ENCODE results near the gene PLCB1.

The PLCB1 gene

DNA sequence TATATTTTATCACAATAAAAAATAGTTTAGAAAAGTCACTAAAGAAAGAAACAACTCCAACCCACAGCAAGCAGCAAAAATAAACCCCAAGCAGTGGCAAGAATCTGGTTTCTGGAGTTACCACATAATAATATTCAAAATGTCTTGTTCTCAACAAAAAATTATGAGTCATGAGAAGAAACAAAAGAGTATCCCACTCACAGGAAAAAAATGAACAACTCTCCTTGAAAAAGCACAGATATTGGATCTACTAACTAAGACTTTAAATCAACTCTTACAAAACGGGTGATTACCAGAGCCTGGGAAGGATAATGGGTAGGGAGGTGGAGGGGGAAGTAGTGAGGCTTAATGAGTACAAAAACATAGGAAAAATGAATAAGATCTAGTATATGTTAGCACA is 425.6 kb downstream of the PLCB1 start:
- Histone ChIP-seq H3K4me2 (ENCODE audit: insufficient read depth, low read length) (no peak overlapping the region), H3K79me2 (ENCODE audit: insufficient read depth, low read length) (no peaks in the 10 kb centered on the region), H3K27me3 (ENCODE audit: insufficient read depth, low read length, poor library complexity) (no peaks in the 10 kb centered on the region), H3K9me3 (ENCODE audit: insufficient read depth, low read length, severe bottlenecking) (peaks cover 19% of the 10 kb centered on the region), H3K4me1 (ENCODE audit: insufficient read depth, low read length) (no peaks in the 10 kb centered on the region), H3K27ac (ENCODE audit: low read length) (no peak overlapping the region), H3K36me3 (ENCODE audit: insufficient read depth, low read length) (no peaks in the 10 kb centered on the region; the same call in 1 of the 2 replicates), H3K4me3 (ENCODE audit: low read depth in 1 of 2, low read length in 2 of 2) (no peak overlapping the region), H4K20me1 (ENCODE audit: insufficient read depth, low read length) (no peaks in the 10 kb centered on the region), H3K9ac (ENCODE audit: low read depth, low read length) (no peak overlapping the region), H2AFZ (ENCODE audit: low read depth, low read length) (no peak overlapping the region)
- no peak for DNase-seq
- no peak for ATAC-seq (ENCODE audit: insufficient read depth, low read depth)
- no peak for TF ChIP-seq EZH2 (IDR thresholded peaks at IDR 0.05; ENCODE audit: borderline replicate concordance, low read depth, low read length, severe bottlenecking)
- TF ChIP-seq, protein P1, sequence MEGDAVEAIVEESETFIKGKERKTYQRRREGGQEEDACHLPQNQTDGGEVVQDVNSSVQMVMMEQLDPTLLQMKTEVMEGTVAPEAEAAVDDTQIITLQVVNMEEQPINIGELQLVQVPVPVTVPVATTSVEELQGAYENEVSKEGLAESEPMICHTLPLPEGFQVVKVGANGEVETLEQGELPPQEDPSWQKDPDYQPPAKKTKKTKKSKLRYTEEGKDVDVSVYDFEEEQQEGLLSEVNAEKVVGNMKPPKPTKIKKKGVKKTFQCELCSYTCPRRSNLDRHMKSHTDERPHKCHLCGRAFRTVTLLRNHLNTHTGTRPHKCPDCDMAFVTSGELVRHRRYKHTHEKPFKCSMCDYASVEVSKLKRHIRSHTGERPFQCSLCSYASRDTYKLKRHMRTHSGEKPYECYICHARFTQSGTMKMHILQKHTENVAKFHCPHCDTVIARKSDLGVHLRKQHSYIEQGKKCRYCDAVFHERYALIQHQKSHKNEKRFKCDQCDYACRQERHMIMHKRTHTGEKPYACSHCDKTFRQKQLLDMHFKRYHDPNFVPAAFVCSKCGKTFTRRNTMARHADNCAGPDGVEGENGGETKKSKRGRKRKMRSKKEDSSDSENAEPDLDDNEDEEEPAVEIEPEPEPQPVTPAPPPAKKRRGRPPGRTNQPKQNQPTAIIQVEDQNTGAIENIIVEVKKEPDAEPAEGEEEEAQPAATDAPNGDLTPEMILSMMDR (IDR thresholded peaks at IDR 0.05; ENCODE audit: borderline replicate concordance, extremely low read depth, low read length, poor library complexity, severe bottlenecking), result no peak

DNA sequence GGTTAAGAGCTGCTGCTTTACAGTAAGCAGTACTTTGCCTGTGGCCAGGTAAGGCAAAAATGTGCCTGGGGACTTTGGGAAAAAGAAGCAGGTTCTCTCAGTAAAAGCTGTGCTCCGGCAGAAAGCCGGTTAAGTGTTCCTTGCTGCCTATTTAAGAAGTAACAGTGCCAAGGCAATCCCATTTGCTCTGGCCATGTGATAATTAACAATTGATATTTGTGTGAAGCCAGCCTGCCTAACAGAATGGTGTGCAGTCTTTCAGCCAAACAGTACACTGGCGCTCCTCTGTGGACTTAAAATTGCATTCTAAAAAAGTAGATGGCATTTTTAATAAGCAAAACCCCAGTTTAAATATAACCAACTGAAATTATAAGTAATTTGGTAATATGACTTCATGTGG is 430.3 kb downstream of the PLCB1 start:
- Histone ChIP-seq H3K27ac (ENCODE audit: low read length) (no peak overlapping the region), H2AFZ (ENCODE audit: low read depth, low read length) (no peak overlapping the region), H3K4me3 (ENCODE audit: low read depth in 1 of 2, low read length in 2 of 2) (no peak overlapping the region), H3K79me2 (ENCODE audit: insufficient read depth, low read length) (no peaks in the 10 kb centered on the region), H3K9ac (ENCODE audit: low read depth, low read length) (no peak overlapping the region), H3K27me3 (ENCODE audit: insufficient read depth, low read length, poor library complexity) (no peaks in the 10 kb centered on the region), H3K9me3 (ENCODE audit: insufficient read depth, low read length, severe bottlenecking) (no peaks in the 10 kb centered on the region), H3K4me1 (ENCODE audit: insufficient read depth, low read length) (no peaks in the 10 kb centered on the region), H4K20me1 (ENCODE audit: insufficient read depth, low read length) (no peaks in the 10 kb centered on the region), H3K4me2 (ENCODE audit: insufficient read depth, low read length) (no peak overlapping the region), H3K36me3 (ENCODE audit: insufficient read depth, low read length) (no peaks in the 10 kb centered on the region)
- ATAC-seq (ENCODE audit: insufficient read depth, low read depth), result no peak
- no peak for DNase-seq
- TF ChIP-seq, protein P1 (IDR thresholded peaks at IDR 0.05; ENCODE audit: borderline replicate concordance, extremely low read depth, low read length, poor library complexity, severe bottlenecking), result no peak
- TF ChIP-seq EZH2 (IDR thresholded peaks at IDR 0.05; ENCODE audit: borderline replicate concordance, low read depth, low read length, severe bottlenecking), result no peak

DNA sequence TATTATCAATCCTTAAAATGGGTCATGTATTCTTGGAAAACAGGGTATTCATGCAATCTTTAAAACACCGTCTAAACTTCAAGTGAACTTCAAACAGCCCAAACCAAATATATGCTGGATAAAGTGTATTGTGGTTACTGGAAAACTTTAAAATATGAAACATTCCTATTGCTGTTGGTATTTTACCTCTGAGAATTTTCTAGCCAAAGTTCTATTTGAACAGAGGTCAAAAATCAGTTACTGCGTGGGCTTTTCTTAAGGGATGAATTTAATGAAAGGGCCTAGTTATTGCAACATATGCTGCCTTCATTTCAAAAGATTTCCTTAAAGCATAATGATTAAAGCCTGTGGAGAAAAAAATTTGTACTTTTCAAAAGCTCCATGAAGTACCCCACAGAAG is 436.0 kb downstream of the PLCB1 start:
- no peak overlapping the region for H3K27ac ChIP-seq (ENCODE audit: low read length)
- no peaks in the 10 kb centered on the region for H3K27me3 ChIP-seq (ENCODE audit: insufficient read depth, low read length, poor library complexity)
- TF ChIP-seq EZH2 (IDR thresholded peaks at IDR 0.05; ENCODE audit: borderline replicate concordance, low read depth, low read length, severe bottlenecking), result no peak
- TF ChIP-seq, protein P1 (IDR thresholded peaks at IDR 0.05; ENCODE audit: borderline replicate concordance, extremely low read depth, low read length, poor library complexity, severe bottlenecking), result no peak
- no peaks in the 10 kb centered on the region for H4K20me1 ChIP-seq (ENCODE audit: insufficient read depth, low read length)
- no peaks in the 10 kb centered on the region for H3K79me2 ChIP-seq (ENCODE audit: insufficient read depth, low read length)
- no peak overlapping the region for H3K4me2 ChIP-seq (ENCODE audit: insufficient read depth, low read length)
- no peak overlapping the region for H2AFZ ChIP-seq (ENCODE audit: low read depth, low read length)
- no peak for ATAC-seq (ENCODE audit: insufficient read depth, low read depth)
- H3K4me3 ChIP-seq (ENCODE audit: low read depth in 1 of 2, low read length in 2 of 2), result no peak overlapping the region
- no peaks in the 10 kb centered on the region for H3K9me3 ChIP-seq (ENCODE audit: insufficient read depth, low read length, severe bottlenecking)
- no peaks in the 10 kb centered on the region for H3K36me3 ChIP-seq (ENCODE audit: insufficient read depth, low read length)
- no peaks in the 10 kb centered on the region for H3K4me1 ChIP-seq (ENCODE audit: insufficient read depth, low read length)
- no peak for DNase-seq
- no peak overlapping the region for H3K9ac ChIP-seq (ENCODE audit: low read depth, low read length)

DNA sequence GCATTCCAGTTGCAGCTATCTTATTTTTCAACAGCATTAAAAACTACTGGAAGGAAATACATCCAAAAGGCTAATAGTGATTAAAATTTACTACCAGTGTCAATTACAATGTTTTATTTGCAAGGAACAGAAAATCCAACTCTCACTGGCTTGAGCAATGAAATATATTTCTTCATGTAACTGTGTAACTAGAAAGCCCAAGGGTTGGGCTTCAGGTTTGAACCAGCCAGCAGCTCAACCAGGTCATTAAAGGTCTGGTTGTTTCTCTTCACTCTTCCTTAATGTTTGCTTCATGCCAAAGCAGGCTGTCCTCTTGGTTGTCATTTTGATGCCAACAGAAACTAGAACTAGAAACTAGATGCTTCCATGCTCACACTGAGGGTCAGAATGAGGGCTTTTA is 437.7 kb downstream of the PLCB1 start:
- Histone ChIP-seq H3K36me3 (ENCODE audit: insufficient read depth, low read length) (no peaks in the 10 kb centered on the region), H4K20me1 (ENCODE audit: insufficient read depth, low read length) (no peaks in the 10 kb centered on the region), H3K27ac (ENCODE audit: low read length) (no peak overlapping the region), H3K4me2 (ENCODE audit: insufficient read depth, low read length) (no peak overlapping the region), H3K9me3 (ENCODE audit: insufficient read depth, low read length, severe bottlenecking) (no peaks in the 10 kb centered on the region), H3K4me3 (ENCODE audit: low read depth in 1 of 2, low read length in 2 of 2) (no peak overlapping the region), H3K27me3 (ENCODE audit: insufficient read depth, low read length, poor library complexity) (no peaks in the 10 kb centered on the region), H3K4me1 (ENCODE audit: insufficient read depth, low read length) (no peaks in the 10 kb centered on the region), H2AFZ (ENCODE audit: low read depth, low read length) (no peak overlapping the region), H3K9ac (ENCODE audit: low read depth, low read length) (no peak overlapping the region), H3K79me2 (ENCODE audit: insufficient read depth, low read length) (no peaks in the 10 kb centered on the region)
- TF ChIP-seq, protein P1 (IDR thresholded peaks at IDR 0.05; ENCODE audit: borderline replicate concordance, extremely low read depth, low read length, poor library complexity, severe bottlenecking), result no peak
- no peak for TF ChIP-seq EZH2 (IDR thresholded peaks at IDR 0.05; ENCODE audit: borderline replicate concordance, low read depth, low read length, severe bottlenecking)
- ATAC-seq (ENCODE audit: insufficient read depth, low read depth), result no peak
- DNase-seq, result no peak
